OCI-LY1 (cell line): Measurements from ENCODE around the gene GABBR2.

Source experiments
- H2AFZ ChIP-seq: fragments of 200-600 bp; sonication (generic), shearing (Covaris generic); 2 replicates; pipeline ENCODE4 v1.6.0; 2014; ENCODE audit warnings: antibody characterized with exemption, mild to moderate bottlenecking, low read length
- H3F3A ChIP-seq: fragments of 200-600 bp; sonication (generic), shearing (Covaris generic); 2 replicates; pipeline ENCODE4 v1.6.0; 2014; ENCODE audit warnings: mild to moderate bottlenecking, antibody characterized with exemption, low read length, moderate library complexity; ENCODE audit not compliant: insufficient read depth
- H3K27ac ChIP-seq: fragments of 200-600 bp; sonication (generic); 2 replicates; pipeline ENCODE4 v1.5.1; 2014; ENCODE audit warnings: low read length, mixed run types, mild to moderate bottlenecking, low read depth; ENCODE audit not compliant: poor library complexity, severe bottlenecking
- H3K27me3 ChIP-seq: fragments of 200-600 bp; sonication (generic); 2 replicates; pipeline ENCODE4 v1.6.0; 2014; ENCODE audit warnings: antibody characterized with exemption, mild to moderate bottlenecking, low read length, moderate library complexity; ENCODE audit not compliant: insufficient read depth
- H3K36me3 ChIP-seq: fragments of 200-600 bp; sonication (generic); 2 replicates; pipeline ENCODE4 v1.6.1; 2014; ENCODE audit warnings: mild to moderate bottlenecking, antibody characterized with exemption, low read length, moderate library complexity, mixed read lengths; ENCODE audit not compliant: insufficient read depth
- H3K4me1 ChIP-seq: fragments of 200-600 bp; sonication (generic); 2 replicates; pipeline ENCODE4 v1.5.1; 2014; ENCODE audit warnings: mild to moderate bottlenecking, low read length, moderate library complexity; ENCODE audit not compliant: insufficient read depth, severe bottlenecking
- H3K4me2 ChIP-seq: fragments of 200-600 bp; sonication (generic), shearing (Covaris generic); 2 replicates; pipeline ENCODE4 v1.6.1; 2014; ENCODE audit warnings: low read length
- H3K4me3 ChIP-seq: fragments of 200-600 bp; sonication (generic); 2 replicates; pipeline ENCODE4 v1.5.1; 2014; ENCODE audit warnings: low read length, low read depth, mild to moderate bottlenecking, mixed read lengths; ENCODE audit not compliant: poor library complexity, severe bottlenecking
- H3K79me2 ChIP-seq: fragments of 200-600 bp; shearing (Covaris generic); 2 replicates; pipeline ENCODE4 v1.6.1; 2016; ENCODE audit warnings: mixed run types, low read length, mixed read lengths; ENCODE audit not compliant: insufficient read depth
- H3K9ac ChIP-seq: fragments of 200-600 bp; sonication (generic), shearing (Covaris generic); 2 replicates; pipeline ENCODE4 v1.6.1; 2014; ENCODE audit warnings: mild to moderate bottlenecking, low read length, mixed read lengths
- H3K9me2 ChIP-seq: fragments of 200-600 bp; sonication (generic), shearing (Covaris generic); 2 replicates; pipeline ENCODE4 v1.6.1; 2014; ENCODE audit warnings: low read depth, mild to moderate bottlenecking, low read length, mixed read lengths
- H3K9me3 ChIP-seq: fragments of 200-600 bp; shearing (Covaris generic); 2 replicates; pipeline ENCODE4 v1.6.1; 2014; ENCODE audit warnings: low read length, mixed read lengths
- H4K20me1 ChIP-seq: fragments of 200-600 bp; sonication (generic), shearing (Covaris generic); 2 replicates; pipeline ENCODE4 v1.6.0; 2016; ENCODE audit warnings: mild to moderate bottlenecking, low read length; ENCODE audit not compliant: insufficient read depth
- EZH2 ChIP-seq: fragments of 200-600 bp; sonication (generic), shearing (Covaris generic); IDR thresholded peaks from 2 replicates; pipeline ENCODE4 v1.8.0; 2017; ENCODE audit warnings: borderline replicate concordance, mixed run types, mild to moderate bottlenecking, antibody characterized with exemption, low read length, moderate library complexity, mixed read lengths
- TF ChIP-seq, protein P1 (sequence below): fragments of 200-600 bp; sonication (generic), shearing (Covaris generic); IDR thresholded peaks from 2 replicates; pipeline ENCODE4 v1.5.1; 2017; ENCODE audit warnings: mild to moderate bottlenecking, antibody characterized with exemption, low read length, moderate library complexity, mixed read lengths

Gene GABBR2

DNA sequence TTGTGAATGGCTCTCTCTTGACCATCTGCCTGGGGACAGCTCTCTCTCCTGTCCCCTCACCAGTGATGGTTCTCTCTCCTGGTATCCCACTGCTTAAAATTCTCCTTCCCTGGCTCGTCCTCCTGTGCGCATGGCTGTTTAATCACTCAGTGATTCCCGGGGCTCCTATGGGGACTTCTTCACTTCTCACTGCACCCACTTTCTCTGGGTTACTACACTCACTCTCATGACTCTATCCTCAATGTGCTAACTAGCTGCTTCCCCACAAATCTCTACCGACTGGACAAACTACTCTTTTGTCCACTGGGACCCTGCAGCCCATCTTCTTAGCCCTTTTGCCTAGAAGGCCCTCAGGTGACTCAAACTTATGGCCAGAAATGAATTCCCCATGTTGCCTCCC, 364.2 kb downstream of the GABBR2 start:
- H3K4me3 ChIP-seq, result no peak overlapping the region

DNA sequence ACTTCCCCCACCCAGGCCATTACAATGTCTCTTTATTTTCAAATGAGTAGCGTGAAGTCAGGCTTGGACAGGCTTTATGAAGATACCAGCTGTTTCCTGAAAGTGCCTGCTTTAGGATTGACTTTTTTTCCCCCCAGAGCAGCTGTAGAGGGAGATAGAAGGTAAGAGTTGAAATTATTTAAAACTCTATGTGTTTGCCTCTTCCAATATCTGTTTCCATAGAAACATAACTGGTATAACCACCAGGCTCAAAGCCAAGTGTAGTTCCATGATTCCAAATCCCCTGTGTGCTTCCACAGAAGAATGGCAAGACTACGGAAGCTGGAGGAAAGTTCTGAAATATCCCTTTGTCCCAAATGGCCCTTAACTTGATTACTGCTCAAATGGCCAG, 365.9 kb downstream of the GABBR2 start:
- H3K27me3 ChIP-seq, result no peaks in the 10 kb centered on the region
- no peaks in the 10 kb centered on the region for H3F3A ChIP-seq
- no peak overlapping the region for H3K9ac ChIP-seq
- TF ChIP-seq EZH2, result no peak
- TF ChIP-seq, protein P1, sequence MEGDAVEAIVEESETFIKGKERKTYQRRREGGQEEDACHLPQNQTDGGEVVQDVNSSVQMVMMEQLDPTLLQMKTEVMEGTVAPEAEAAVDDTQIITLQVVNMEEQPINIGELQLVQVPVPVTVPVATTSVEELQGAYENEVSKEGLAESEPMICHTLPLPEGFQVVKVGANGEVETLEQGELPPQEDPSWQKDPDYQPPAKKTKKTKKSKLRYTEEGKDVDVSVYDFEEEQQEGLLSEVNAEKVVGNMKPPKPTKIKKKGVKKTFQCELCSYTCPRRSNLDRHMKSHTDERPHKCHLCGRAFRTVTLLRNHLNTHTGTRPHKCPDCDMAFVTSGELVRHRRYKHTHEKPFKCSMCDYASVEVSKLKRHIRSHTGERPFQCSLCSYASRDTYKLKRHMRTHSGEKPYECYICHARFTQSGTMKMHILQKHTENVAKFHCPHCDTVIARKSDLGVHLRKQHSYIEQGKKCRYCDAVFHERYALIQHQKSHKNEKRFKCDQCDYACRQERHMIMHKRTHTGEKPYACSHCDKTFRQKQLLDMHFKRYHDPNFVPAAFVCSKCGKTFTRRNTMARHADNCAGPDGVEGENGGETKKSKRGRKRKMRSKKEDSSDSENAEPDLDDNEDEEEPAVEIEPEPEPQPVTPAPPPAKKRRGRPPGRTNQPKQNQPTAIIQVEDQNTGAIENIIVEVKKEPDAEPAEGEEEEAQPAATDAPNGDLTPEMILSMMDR, result no peak
- no peaks in the 10 kb centered on the region for H3K36me3 ChIP-seq
- no peak overlapping the region for H3K27ac ChIP-seq
- no peak overlapping the region for H2AFZ ChIP-seq
- no peaks in the 10 kb centered on the region for H4K20me1 ChIP-seq
- no peaks in the 10 kb centered on the region for H3K4me1 ChIP-seq
- no peaks in the 10 kb centered on the region for H3K9me2 ChIP-seq
- no peaks in the 10 kb centered on the region for H3K79me2 ChIP-seq
- no peaks in the 10 kb centered on the region for H3K9me3 ChIP-seq
- H3K4me3 ChIP-seq, result no peak overlapping the region
- no peak overlapping the region for H3K4me2 ChIP-seq

More for the DNA sequence above, 364.2 kb downstream of the GABBR2 start:
- H2AFZ ChIP-seq, result no peak overlapping the region
- no peaks in the 10 kb centered on the region for H3K79me2 ChIP-seq
- no peak overlapping the region for H3K27ac ChIP-seq
- H3K27me3 ChIP-seq, result no peaks in the 10 kb centered on the region
- no peak for TF ChIP-seq EZH2
- TF ChIP-seq, protein P1, result no peak
- H3K4me2 ChIP-seq, result no peak overlapping the region
- no peak overlapping the region for H3K9ac ChIP-seq
- H3K4me1 ChIP-seq, result no peaks in the 10 kb centered on the region
- no peaks in the 10 kb centered on the region for H3F3A ChIP-seq
- H3K36me3 ChIP-seq, result no peaks in the 10 kb centered on the region
- H3K9me3 ChIP-seq, result no peaks in the 10 kb centered on the region
- no peaks in the 10 kb centered on the region for H4K20me1 ChIP-seq
- H3K9me2 ChIP-seq, result no peaks in the 10 kb centered on the region

DNA sequence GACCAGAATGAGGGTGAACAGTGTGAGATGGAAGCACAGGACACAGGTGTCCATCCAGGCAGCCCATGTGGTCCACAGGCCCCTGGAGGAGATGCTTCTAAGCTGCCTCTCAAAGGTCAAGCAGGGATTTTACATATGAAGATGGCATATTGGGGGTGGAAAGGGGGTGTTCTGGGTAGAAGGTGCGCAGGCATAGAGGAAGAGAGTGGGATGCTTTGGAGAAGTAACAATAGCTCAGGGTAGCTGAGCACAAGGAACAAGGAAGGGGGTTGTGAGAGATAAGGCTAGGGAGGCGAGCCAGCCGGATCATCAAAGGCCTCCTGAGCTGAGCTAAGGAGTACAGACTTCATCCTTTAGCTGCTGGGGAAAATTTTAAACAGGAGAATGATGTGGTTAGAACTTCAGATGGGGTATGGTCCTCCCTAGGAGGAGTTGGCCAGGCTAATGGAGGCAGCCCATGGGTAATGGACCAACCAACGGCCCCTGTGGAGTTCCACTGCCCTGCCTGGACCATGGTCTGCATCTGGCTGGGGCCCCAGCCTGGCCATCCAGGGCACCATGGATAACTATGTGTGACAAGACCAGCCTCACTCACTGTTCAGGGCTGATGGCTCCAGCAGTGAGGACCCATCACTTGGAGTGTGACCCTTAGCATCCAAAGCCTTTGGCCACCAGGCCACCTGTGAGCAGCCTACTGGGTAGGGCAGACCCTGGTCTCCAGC, 366.5 kb downstream of the GABBR2 start:
- no peaks in the 10 kb centered on the region for H3K79me2 ChIP-seq
- no peaks in the 10 kb centered on the region for H3K9me3 ChIP-seq
- H4K20me1 ChIP-seq, result no peaks in the 10 kb centered on the region
- H3K9me2 ChIP-seq, result no peaks in the 10 kb centered on the region
- H3K4me1 ChIP-seq, result no peaks in the 10 kb centered on the region
- H3K36me3 ChIP-seq, result no peaks in the 10 kb centered on the region
- no peaks in the 10 kb centered on the region for H3K27me3 ChIP-seq
- no peak overlapping the region for H3K27ac ChIP-seq
- no peak overlapping the region for H3K4me2 ChIP-seq
- H2AFZ ChIP-seq, result no peak overlapping the region
- TF ChIP-seq EZH2, result no peak
- TF ChIP-seq, protein P1, result no peak
- H3K9ac ChIP-seq, result no peak overlapping the region
- H3F3A ChIP-seq, result no peaks in the 10 kb centered on the region
- H3K4me3 ChIP-seq, result no peak overlapping the region
